Right hindlimb (tissue), 1 donor: ENCODE results near the gene CEACAM21.
"Not testable (repeated sequence)": the region's sequence is repeated elsewhere in the genome, so short reads cannot be mapped to it uniquely, and the experiment has no call there.

Experiments
- DNase-seq: peaks from one replicate; pipeline ENCODE4 v3.0.0-alpha.2; 2018

CEACAM21 gene

GRCh38 chr19:41549884-41550283 lies 26.1 kb upstream of the CEACAM21 start:
- no peak for DNase-seq

GRCh38 chr19:41551212-41551610 lies 24.8 kb upstream of the CEACAM21 start:
- DNase-seq: no peak

DNA sequence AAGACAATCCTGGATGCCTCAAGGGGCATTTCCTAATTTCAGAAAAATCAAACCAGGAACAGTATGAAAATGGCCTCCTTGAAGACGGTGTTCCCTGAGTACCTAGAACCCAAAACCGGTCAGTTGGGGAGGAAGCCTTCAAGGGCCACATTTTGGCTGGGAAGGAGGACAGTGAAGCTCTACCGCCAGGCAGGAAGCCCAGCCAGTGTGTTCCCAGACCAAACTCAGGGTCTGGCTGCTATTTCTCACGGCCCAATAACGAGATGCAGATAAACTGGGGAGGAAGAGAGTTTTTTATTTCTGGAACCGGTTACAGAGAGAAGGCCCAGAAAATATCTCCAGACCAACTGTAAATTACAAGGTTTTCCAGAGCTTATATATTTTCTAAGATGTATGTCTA lies 24.3 kb upstream of the CEACAM21 start:
- no peak for DNase-seq

DNA sequence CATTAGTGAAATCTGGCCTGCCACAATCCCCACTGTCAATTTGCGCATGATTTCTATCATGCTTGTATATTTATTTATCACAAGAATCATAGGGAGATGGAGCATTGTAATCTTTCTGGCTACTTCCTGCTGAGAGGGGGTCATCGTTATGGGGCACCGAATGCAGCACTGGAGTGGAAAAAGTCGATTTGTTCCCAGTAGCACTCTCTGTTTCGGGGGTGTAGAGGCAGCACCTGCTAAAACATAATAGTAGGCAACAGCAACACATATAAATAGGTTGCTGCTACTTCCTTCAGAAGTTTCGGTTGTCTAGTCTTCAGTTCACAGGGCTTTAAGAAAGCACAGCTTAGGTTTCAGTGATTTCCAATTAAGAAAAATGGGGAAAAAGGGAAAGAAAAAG lies 23.4 kb upstream of the CEACAM21 start:
- DNase-seq: no peak

DNA sequence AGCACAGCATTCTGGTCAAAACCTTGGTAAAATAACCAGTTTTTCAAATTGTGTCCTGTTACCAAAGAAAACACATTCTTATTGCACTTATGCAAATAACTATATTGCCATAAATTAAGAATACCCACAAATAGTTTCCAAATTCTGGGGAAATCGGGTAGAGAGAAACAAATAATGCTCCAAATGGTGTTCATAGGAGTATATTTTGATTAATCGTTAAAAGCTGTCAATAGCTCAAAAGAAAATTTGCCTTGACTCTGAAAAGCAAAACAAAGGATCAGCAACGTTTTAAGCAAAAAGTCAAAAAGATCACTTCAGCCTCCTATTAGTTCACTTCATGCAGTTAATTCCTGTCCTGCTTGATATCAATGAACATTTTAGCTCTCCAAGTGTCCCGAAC lies 22.2 kb upstream of the CEACAM21 start:
- no peak for DNase-seq

DNA sequence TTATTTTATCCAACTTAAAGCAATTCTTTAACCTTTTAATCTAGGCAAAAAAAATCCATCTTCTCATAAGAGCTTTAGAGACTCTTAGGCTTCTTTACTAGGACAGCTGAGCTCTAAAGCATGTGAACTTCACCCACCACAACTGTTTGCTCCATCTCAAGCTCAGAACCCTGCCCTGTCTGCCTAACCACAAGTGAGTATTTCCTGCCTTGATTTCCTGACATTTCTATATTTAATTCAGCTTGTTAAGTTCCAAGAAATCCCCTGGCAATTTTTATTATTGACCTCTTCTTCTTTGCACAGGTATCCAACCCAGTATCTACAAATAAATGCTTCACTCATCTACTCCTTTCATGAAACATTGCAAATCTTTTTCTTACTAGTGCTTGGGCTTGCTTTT lies 21.1 kb upstream of the CEACAM21 start:
- no peak for DNase-seq

DNA sequence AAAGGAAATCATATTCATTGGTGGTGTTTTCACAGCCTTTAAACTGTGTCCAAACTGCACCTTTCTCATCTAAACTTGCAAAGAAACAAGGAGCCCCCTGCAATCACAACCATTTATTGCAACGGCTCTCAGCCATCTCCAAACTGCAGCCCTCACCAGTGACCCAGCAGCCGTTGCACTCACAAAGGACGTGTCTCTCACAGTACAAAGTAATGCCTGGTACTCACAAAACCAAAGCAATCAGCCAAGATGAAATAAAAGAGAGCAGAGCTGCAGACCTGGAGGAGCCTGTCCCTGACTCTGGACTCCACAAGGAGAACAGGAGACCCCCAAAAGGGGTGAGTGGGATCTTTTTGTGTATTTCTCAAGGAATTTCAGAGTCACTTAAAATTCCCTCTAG lies 20.2 kb upstream of the CEACAM21 start:
- DNase-seq: no peak

DNA sequence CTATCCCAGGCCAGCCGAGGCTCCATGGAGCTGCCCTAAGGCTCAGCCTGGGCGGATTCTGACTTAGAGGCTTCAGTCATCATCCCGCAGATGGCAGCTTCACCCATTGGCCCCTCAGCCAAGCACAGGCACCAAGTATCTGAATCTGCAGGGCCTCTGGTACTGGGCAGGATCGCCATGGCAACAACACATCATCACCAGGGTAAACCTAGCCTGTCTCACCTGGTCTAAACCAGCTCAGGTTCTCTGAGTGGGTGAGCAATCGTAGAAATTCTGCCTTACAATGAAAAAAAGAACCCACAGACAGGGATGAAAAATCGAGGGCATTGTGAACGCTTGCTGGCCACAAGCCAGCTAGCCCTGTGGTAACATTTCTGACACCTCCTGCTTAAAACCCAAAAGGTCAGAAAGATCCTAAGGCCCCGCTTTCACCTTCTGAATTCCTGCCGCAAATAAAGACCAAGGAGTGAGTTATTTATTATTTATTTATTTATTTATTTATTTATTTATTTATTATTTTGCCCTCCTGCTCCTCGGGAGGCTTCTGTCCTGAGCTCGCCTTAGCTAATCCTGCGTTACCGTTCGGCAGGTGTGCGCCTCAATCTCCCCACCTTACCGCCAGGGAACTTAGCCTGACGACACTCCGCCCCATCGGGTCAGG lies 12.0 kb upstream of the CEACAM21 start:
- DNase-seq: no peak

- no peak for DNase-seq
These were observed 11.2 kb upstream of the CEACAM21 start for GRCh38 chr19:41564515-41565378.

GRCh38 chr19:41565379-41565720 lies 10.6 kb upstream of the CEACAM21 start:
- no peak for DNase-seq

GRCh38 chr19:41566001-41566400 lies 10.0 kb upstream of the CEACAM21 start:
- no peak for DNase-seq

GRCh38 chr19:41569481-41570150 lies 6.3 kb upstream of the CEACAM21 start:
- no peak for DNase-seq

DNA sequence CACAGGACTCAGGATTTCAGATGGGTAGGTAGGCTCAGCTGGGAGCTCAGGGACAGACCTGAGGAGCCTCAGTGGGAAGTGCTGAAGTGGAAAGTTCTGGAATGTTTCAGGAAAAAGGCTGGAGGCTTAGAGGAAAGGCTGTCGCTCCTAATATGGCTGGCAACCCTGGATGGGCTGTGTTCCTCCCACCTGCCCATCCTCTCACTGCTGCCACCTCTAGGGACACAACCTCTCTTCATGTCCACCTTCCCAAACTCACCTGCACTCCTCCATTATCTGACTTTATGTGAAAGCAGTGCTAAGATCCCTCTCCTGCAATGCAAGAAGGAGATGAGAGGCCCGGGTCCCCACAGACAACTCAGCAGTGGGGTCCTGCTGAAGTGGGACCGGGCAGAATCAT lies 5.8 kb upstream of the CEACAM21 start:
- DNase-seq: no peak

DNA sequence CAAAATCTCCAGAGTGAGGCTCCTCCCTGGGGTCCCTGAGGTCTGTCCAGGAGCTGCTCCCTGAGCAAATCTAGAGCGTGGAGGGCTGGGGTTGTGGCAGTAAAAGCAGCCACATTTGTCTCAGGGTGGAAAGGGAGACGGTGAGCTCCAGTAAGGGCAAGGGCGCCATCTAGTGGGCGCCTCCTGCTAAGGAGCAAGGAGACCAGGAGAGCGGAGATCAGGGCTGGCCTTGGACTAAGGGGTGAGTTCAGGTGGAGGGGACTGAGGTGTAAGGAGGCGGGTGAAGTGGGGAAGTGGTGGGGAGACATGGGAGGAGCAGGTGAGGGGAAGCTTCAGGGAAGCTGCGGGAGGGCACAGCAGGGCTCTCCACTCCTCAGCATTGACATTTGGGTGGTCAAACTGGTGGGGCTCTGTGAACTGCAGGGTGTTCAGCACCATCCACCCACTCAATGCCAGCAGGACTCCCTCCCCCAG lies 5.3 kb upstream of the CEACAM21 start:
- peak; percentile 69 for DNase-seq

DNA sequence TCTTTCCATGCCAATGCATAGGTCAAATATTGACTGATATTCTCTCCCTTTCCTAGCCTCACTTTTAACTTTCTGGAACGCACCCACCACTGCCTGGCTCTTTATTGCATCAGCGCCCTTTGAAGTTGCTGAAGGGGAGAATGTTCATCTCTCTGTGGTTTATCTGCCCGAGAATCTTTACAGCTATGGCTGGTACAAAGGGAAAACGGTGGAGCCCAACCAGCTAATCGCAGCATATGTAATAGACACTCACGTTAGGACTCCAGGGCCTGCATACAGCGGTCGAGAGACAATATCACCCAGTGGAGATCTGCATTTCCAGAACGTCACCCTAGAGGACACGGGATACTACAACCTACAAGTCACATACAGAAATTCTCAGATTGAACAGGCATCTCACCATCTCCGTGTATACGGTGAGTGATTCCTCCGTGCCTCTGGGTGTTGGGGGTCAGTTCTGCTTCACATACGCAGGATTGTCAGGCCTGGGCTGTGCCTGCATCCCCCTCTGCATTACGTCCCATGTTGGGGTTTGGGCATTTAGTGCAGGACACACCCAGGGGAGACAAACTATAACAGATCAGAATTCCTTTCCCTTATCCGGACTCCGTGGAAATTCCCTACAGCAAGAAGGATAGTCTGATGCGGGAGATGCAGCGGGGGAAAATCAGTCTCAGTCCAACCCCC lies 1.3 kb downstream of the CEACAM21 start:
- DNase-seq: no peak

DNA sequence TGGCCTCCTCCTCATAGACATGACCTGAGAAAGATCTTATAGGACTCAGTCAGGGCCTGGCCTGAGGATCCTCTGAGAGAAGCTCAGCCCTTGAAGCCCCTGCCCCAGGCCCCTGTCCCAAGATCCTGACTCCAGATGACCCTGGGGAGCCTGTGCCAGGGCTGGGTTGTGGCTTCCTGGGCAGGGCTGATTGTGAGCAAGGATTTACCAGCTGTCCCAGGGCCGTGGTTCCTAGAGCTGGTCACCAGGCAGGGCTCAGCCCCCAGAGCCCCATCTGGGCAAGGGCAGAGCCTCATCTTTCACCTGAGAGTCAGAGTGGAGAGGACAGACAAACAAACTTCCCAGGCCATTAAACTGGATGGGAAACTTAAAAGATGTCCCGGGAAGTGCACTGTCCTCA lies 1.9 kb downstream of the CEACAM21 start:
- DNase-seq: no peak

GRCh38 chr19:41578886-41579285 lies 2.9 kb downstream of the CEACAM21 start:
- no peak for DNase-seq

GRCh38 chr19:41581068-41581467 lies 5.1 kb downstream of the CEACAM21 start:
- DNase-seq: not testable (repeated sequence)

- not testable (repeated sequence) for DNase-seq
These were observed 6.7 kb downstream of the CEACAM21 start for GRCh38 chr19:41582577-41583182.

- DNase-seq: no peak
These were observed 8.4 kb downstream of the CEACAM21 start for GRCh38 chr19:41584260-41584810.

GRCh38 chr19:41584931-41585330 lies 9.0 kb downstream of the CEACAM21 start:
- DNase-seq: no peak

- no peak for DNase-seq
These were observed 10.1 kb downstream of the CEACAM21 start for GRCh38 chr19:41586064-41586463.
